Measurements from ENCODE around the gene SLPI. TPM values are rescaled to one million over a fixed set of nuclear protein-coding genes. Genes with fewer than 3 reads are reported as not detected.

Gene SLPI
- total RNA-seq, 1 donor from 2014 or later: 0.82 TPM

Other genes with a start within 250 kb of the SLPI start
- 0.10 TPM for gene KCNS1, start 153.4 kb downstream of the SLPI start, total RNA-seq (ENCODE audit: unreplicated experiment)
- gene WFDC5, start 139.4 kb downstream of the SLPI start, total RNA-seq (ENCODE audit: unreplicated experiment): not detected
- not detected for gene WFDC12, start 130.1 kb downstream of the SLPI start, total RNA-seq (ENCODE audit: unreplicated experiment)
- gene PI3, start 79.7 kb downstream of the SLPI start, total RNA-seq (ENCODE audit: unreplicated experiment): not detected
- gene SEMG1, start 47.5 kb downstream of the SLPI start, total RNA-seq (ENCODE audit: unreplicated experiment): not detected
- gene SEMG2, start 33.2 kb downstream of the SLPI start, total RNA-seq (ENCODE audit: unreplicated experiment): not detected
- not detected for gene RBPJL, start 52.3 kb upstream of the SLPI start, total RNA-seq (ENCODE audit: unreplicated experiment)
- gene MATN4, start 53.7 kb upstream of the SLPI start, total RNA-seq (ENCODE audit: unreplicated experiment): not detected
- 7.4 TPM for gene SDC4, start 93.9 kb upstream of the SLPI start, total RNA-seq (ENCODE audit: unreplicated experiment)
- gene SYS1, start 108.6 kb upstream of the SLPI start, total RNA-seq (ENCODE audit: unreplicated experiment): 20.0 TPM
- not detected for gene TP53TG5, start 123.8 kb upstream of the SLPI start, total RNA-seq (ENCODE audit: unreplicated experiment)
- gene DBNDD2, start 153.7 kb upstream of the SLPI start, total RNA-seq (ENCODE audit: unreplicated experiment): 2.0 TPM
- 68.6 TPM for gene PIGT, start 161.6 kb upstream of the SLPI start, total RNA-seq (ENCODE audit: unreplicated experiment)
- gene WFDC2, start 215.2 kb upstream of the SLPI start, total RNA-seq (ENCODE audit: unreplicated experiment): 4.6 TPM